K562 (cell line): ENCODE results near the gene WDR44. TPM values are rescaled to one million over a fixed set of nuclear protein-coding genes. Genes with fewer than 3 reads are reported as not detected.

ENCODE experiments used
- ATAC-seq: fragments of 200-7000 bp; cut with Tn5 transposase; 3 replicates; pipeline ENCODE4 v1.9.1; 2020; ENCODE audit warnings: moderate library complexity
- BruUV-seq: library from RNA; stranded (reverse); fragments of 400-500 nt; replicated peaks from 2 replicates; lab custom pipeline; 2021; lab: Mats Ljungman, UMichigan
- CTCF ChIA-PET: fragments of 300-600 bp; formaldehyde crosslinking; extraction: SDS; loops from one replicate; lab custom pipeline; 2021; ENCODE audit warnings: low intra/inter-chr PET ratio; lab: Yijun Ruan, JAX
- POLR2A ChIA-PET: fragments of 300-600, 350-650 bp; sonication (Branson Sonifier 250); formaldehyde crosslinking; extraction: SDS; loops from one replicate; lab custom pipeline; 2021; ENCODE audit warnings: antibody characterized with exemption, inconsistent platforms; lab: Yijun Ruan, JAX
- DNase-seq, 4 experiments: peaks; one replicate each; pipeline versions ENCODE4 v3.0.0 to v3.0.0-alpha.2; 2011 to 2018; ENCODE audit warnings: low spot score in 3 of 4, mixed read lengths in 3 of 4; ENCODE audit errors: extremely low read depth in 1 of 4
- FAIRE-seq: peaks from 2 replicates; lab custom pipeline; 2011; peaks lifted over from hg19 to GRCh38; lab: Jason Lieb, UNC
- H2AFZ ChIP-seq: 2 replicates; pipeline ENCODE4 v1.6.0; 2011; ENCODE audit warnings: low read depth, low read length, control low read depth, inconsistent platforms
- H3K27ac ChIP-seq: fragments of 200-600 bp; 3 replicates; pipeline ENCODE4 v1.8.0; 2011; ENCODE audit warnings: low read depth, mild to moderate bottlenecking, control low read depth, inconsistent platforms, low read length, moderate library complexity, mixed read lengths; ENCODE audit errors: extremely low read depth
- H3K27me3 ChIP-seq, 2 experiments: fragments of 300-600 bp in 1 of 2; 2 replicates in 1 of 2; 3 replicates in 1 of 2; pipeline versions ENCODE4 v1.6.0 to v1.8.0; 2011; ENCODE audit warnings: inconsistent platforms in 2 of 2, low read length in 2 of 2, mild to moderate bottlenecking in 1 of 2, mixed read lengths in 1 of 2, moderate library complexity in 1 of 2; ENCODE audit not compliant: control insufficient read depth in 2 of 2, insufficient read depth in 2 of 2
- H3K36me3 ChIP-seq: fragments of 300-600 bp; 3 replicates; pipeline ENCODE4 v1.8.0; 2011; ENCODE audit warnings: mild to moderate bottlenecking, low read length, inconsistent platforms; ENCODE audit not compliant: control insufficient read depth, insufficient read depth
- H3K4me1 ChIP-seq, 2 experiments: fragments of 200-600 bp in 1 of 2; replicated peaks in 1 of 2; 2 replicates in 1 of 2; 3 replicates in 1 of 2; pipeline versions ENCODE4 v1.5.1 to v1.8.0; 2011; ENCODE audit warnings: inconsistent platforms in 2 of 2, low read length in 2 of 2, mild to moderate bottlenecking in 1 of 2, mixed read lengths in 1 of 2, moderate library complexity in 1 of 2; ENCODE audit not compliant: control insufficient read depth in 2 of 2, insufficient read depth in 2 of 2
- H3K4me2 ChIP-seq: 2 replicates; pipeline ENCODE4 v1.6.1; 2011; ENCODE audit warnings: low read length, control low read depth, inconsistent platforms, mixed read lengths; ENCODE audit not compliant: insufficient read depth
- H3K4me3 ChIP-seq: fragments of 200-600 bp; sonication (generic), shearing (Covaris generic); 2 replicates; pipeline ENCODE4 v1.5.1; 2016; ENCODE audit warnings: control low read depth, inconsistent platforms
- H3K79me2 ChIP-seq: fragments of 200-600 bp; 3 replicates; pipeline ENCODE4 v1.8.0; 2011; ENCODE audit warnings: low read length, inconsistent platforms; ENCODE audit not compliant: control insufficient read depth, insufficient read depth
- H3K9ac ChIP-seq, 2 experiments: 2 replicates each; pipeline versions ENCODE4 v1.6.0 to v1.6.1; 2011; ENCODE audit warnings: low read depth in 2 of 2, low read length in 2 of 2, control low read depth in 1 of 2, inconsistent platforms in 1 of 2, mild to moderate bottlenecking in 1 of 2, mixed read lengths in 1 of 2; ENCODE audit not compliant: insufficient read depth in 1 of 2
- H3K9me1 ChIP-seq: one replicate; pipeline ENCODE4 v1.6.0; 2011; ENCODE audit warnings: inconsistent platforms, mild to moderate bottlenecking, low read length, moderate library complexity; ENCODE audit not compliant: control insufficient read depth, insufficient read depth
- H3K9me3 ChIP-seq: replicated peaks from 2 replicates; pipeline ENCODE4 v1.5.1; 2011; ENCODE audit warnings: low read depth, low read length, inconsistent platforms; ENCODE audit not compliant: control insufficient read depth, insufficient read depth
- H4K20me1 ChIP-seq: replicated peaks from 2 replicates; pipeline ENCODE4 v1.6.1; 2011; ENCODE audit warnings: low read length, inconsistent platforms, mixed read lengths; ENCODE audit not compliant: control insufficient read depth, insufficient read depth
- ATF1 ChIP-seq, 2 experiments: fragments of 450-650 bp in 1 of 2; IDR thresholded peaks; 2 replicates each; pipeline ENCODE4 v1.6.1; 2016; ENCODE audit warnings: missing compliant biosample characterization in 1 of 2, missing genetic modification characterization in 1 of 2
- CHD2 ChIP-seq: IDR thresholded peaks from 2 replicates; pipeline ENCODE4 v1.6.1; 2011; ENCODE audit warnings: low read depth, low read length
- EWSR1 ChIP-seq: fragments of 450-650 bp; IDR thresholded peaks from 2 replicates; pipeline ENCODE4 v1.6.1; 2018; ENCODE audit warnings: borderline replicate concordance, mild to moderate bottlenecking, low read depth, moderate library complexity; ENCODE audit not compliant: partially characterized antibody
- FOXJ2 ChIP-seq: fragments of 200-800 bp; sonication (Bioruptor generic); IDR thresholded peaks from 2 replicates; pipeline ENCODE4 v1.6.1; 2016; ENCODE audit warnings: missing genetic modification characterization, missing compliant biosample characterization
- HNRNPL ChIP-seq: fragments of 200-400 bp; formaldehyde crosslinking; IDR thresholded peaks from 2 replicates; pipeline ENCODE4 v1.6.1; 2017; ENCODE audit warnings: low read depth, mild to moderate bottlenecking, low read length
- JUND ChIP-seq, 2 experiments: IDR thresholded peaks; 2 replicates in 1 of 2; 3 replicates in 1 of 2; pipeline ENCODE4 v1.6.1; 2011; ENCODE audit warnings: borderline replicate concordance in 2 of 2, low read depth in 2 of 2, low read length in 2 of 2, improper control_type of control experiment in 1 of 2, missing biosample characterization in 1 of 2, missing genetic modification characterization in 1 of 2, missing genetic modification reagents in 1 of 2
- KDM5B ChIP-seq: fragments of 200-600 bp; sonication (generic); IDR thresholded peaks from 2 replicates; pipeline ENCODE4 v1.6.1; 2012; ENCODE audit warnings: low read depth, mild to moderate bottlenecking, moderate library complexity, low read length, control low read depth, inconsistent platforms; ENCODE audit not compliant: insufficient replicate concordance
- LCOR ChIP-seq: sonication (generic); formaldehyde crosslinking; IDR thresholded peaks from 2 replicates; pipeline ENCODE4 v1.8.0; 2022; ENCODE audit warnings: mild to moderate bottlenecking, missing genetic modification reagents
- MCM3 ChIP-seq: fragments of 450-650 bp; IDR thresholded peaks from 2 replicates; pipeline ENCODE4 v1.6.1; 2016
- MIER1 ChIP-seq: fragments of 450-650 bp; IDR thresholded peaks from 2 replicates; pipeline ENCODE4 v1.6.1; 2016; ENCODE audit warnings: antibody characterized with exemption, mild to moderate bottlenecking, low read depth
- POLR2G ChIP-seq: fragments of 200-400 bp; formaldehyde crosslinking; IDR thresholded peaks from 2 replicates; pipeline ENCODE4 v1.6.1; 2017; ENCODE audit warnings: low read depth, mild to moderate bottlenecking, antibody characterized with exemption, low read length, moderate library complexity
- SMAD4 ChIP-seq: fragments of 250-450 bp; sonication (Bioruptor Pico); conservative IDR thresholded peaks from 2 replicates; pipeline ENCODE4 v1.8.0; 2021; ENCODE audit warnings: inconsistent platforms, mild to moderate bottlenecking, moderate library complexity
- TEAD1 ChIP-seq, 2 experiments: fragments of 450-650 bp in 1 of 2; sonication (generic) in 1 of 2; formaldehyde crosslinking; IDR thresholded peaks; 2 replicates each; pipeline versions ENCODE4 v1.4.0 to v1.8.0; 2020 to 2022; ENCODE audit warnings: mild to moderate bottlenecking in 2 of 2, missing genetic modification reagents in 1 of 2
- YY1 ChIP-seq, 3 experiments: IDR thresholded peaks; 2 replicates each; pipeline ENCODE4 v1.6.1; 2011; ENCODE audit warnings: low read length in 2 of 3, mild to moderate bottlenecking in 2 of 3, moderate library complexity in 2 of 3, borderline replicate concordance in 1 of 3, control low read depth in 1 of 3, low read depth in 1 of 3; ENCODE audit not compliant: insufficient read depth in 3 of 3, insufficient replicate concordance in 2 of 3, control insufficient read depth in 1 of 3, insufficient read length in 1 of 3; ENCODE audit errors: extremely low read depth in 1 of 3
- ZNF282 ChIP-seq: sonication (generic); formaldehyde crosslinking; IDR thresholded peaks from 2 replicates; pipeline ENCODE4 v1.8.1; 2023; ENCODE audit warnings: missing genetic modification reagents
- ZNF699 ChIP-seq: fragments of 250-450 bp; sonication (Bioruptor Pico); IDR thresholded peaks from 2 replicates; pipeline ENCODE4 v1.8.0; 2021; ENCODE audit warnings: mild to moderate bottlenecking, moderate library complexity; ENCODE audit not compliant: insufficient replicate concordance
- WGBS: fragments of 100-300 bp; shearing (Covaris generic); methylation state at CpG from one replicate; pipeline ENCODE4 v1.1.6; 2016; ENCODE audit warnings: low coverage, mixed read lengths; ENCODE audit not compliant: insufficient coverage; ENCODE audit errors: missing lambda C conversion rate; 5-methylcytosine and 5-hydroxymethylcytosine counted together
- in situ Hi-C: fragments of 300-500 bp; cut with MboI; formaldehyde crosslinking; loops from 4 replicates; pipeline ENCODE4 v1.15.0; 2018; ENCODE audit warnings: inconsistent platforms, mixed read lengths
- intact Hi-C: fragments of 100-400 bp; cut with micrococcal nuclease; formaldehyde crosslinking; loops from 2 replicates; pipeline ENCODE4 v1.14.2; 2022
- polyA plus RNA-seq, 8 experiments: library from polyadenylated mRNA; depleted of rRNA in 4 of 8; stranded (reverse) in 5 of 8; unstranded in 3 of 8; fragments of >200 nt; fragmentation: Nextera tagmentation in 2 of 8; fragmentation: Illumina TruSeq in 1 of 8; extraction: Ambion mirVana in 2 of 8; extraction: Trizol in 1 of 8; gene quantifications; 2 replicates each; pipeline versions ENCODE4 v1.2.1 to v1.2.3, GENCODE V29; 2011 to 2014; ENCODE audit warnings: inconsistent platforms in 1 of 8, missing spikeins in 1 of 8
- total RNA-seq, 7 experiments: library from RNA; depleted of rRNA in 6 of 7; stranded (reverse); fragments of >200 nt in 6 of 7; fragmentation: Illumina TruSeq in 2 of 7; extraction: Trizol in 2 of 7; gene quantifications; 2 replicates each; pipeline versions ENCODE4 v1.2.1 to v1.2.3, GENCODE V29; 2011 to 2021; ENCODE audit warnings: low replicate concordance in 1 of 7
- TF ChIP-seq, protein P1 (sequence below): sonication (generic); formaldehyde crosslinking; IDR thresholded peaks from 2 replicates; pipeline ENCODE4 v1.8.1; 2023; ENCODE audit warnings: mild to moderate bottlenecking, missing genetic modification reagents
- TF ChIP-seq, protein P2 (sequence below): fragments of 450-650 bp; formaldehyde crosslinking; IDR thresholded peaks from 2 replicates; pipeline ENCODE4 v1.4.0; 2022; ENCODE audit warnings: missing genetic modification characterization

Gene WDR44
- total and polyA plus RNA-seq, 9 of the 15 experiments (the other 6 are each of a cell fraction or from before 2014, with no cell fraction given), result 5.6 to 20.0 (median 14.6) TPM

DNA sequence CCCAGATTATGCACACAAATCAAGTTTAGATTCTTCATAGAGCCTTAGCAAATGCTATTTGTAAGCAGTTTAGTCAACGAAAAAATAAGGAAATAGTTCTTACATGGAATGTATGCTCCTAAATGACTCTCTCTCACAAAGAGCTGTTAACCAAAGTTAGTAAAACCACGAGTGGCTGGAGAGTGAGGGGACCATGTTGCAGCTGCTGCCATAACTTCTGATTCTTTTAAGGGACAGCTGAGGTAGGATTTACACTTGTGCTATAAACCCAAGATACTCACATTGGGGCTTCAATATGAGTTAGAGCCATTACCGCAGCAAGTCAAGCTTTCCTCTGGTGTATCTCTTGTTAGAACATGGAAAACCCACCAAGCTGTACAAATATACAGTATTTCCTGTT lies 152.4 kb downstream of the WDR44 start:
- Histone ChIP-seq H4K20me1 (no peaks in the 10 kb centered on the region; the same call in 1 of the 2 replicates), H3K4me3 (no peak overlapping the region), H3K9ac (peak overlapping the region in 1 of 2 experiments; percentile 13; a peak in 1 of 4 replicates), H2AFZ (no peak overlapping the region), H3K4me2 (peak overlapping the region; percentile 85; the same call in 1 of the 2 replicates), H3K27me3 (no peaks in the 10 kb centered on the region), H3K27ac (peak overlapping the region; percentile 43; the same call in 2 of the 3 replicates), H3K36me3 (peaks cover 26% of the 10 kb centered on the region; the same call in 2 of the 3 replicates), H3K9me1 (no peaks in the 10 kb centered on the region)
- intact Hi-C loops, result loop anchor here (5.0 kb wide), 1 partner anchor 64 kb away; no protein-coding TSS in a partner anchor
- CTCF ChIA-PET, result no interaction called here
- WGBS, result 27% methylated on average over 3 of the region's 3 CpGs
- FAIRE-seq, result no peak
- TF ChIP-seq MIER1 (no peak), ATF1 (CRISPR knock-in tag; IDR thresholded peaks at IDR 0.05) (no peak), ATF1 (tag; IDR thresholded peaks at IDR 0.05) (no peak), LCOR (no peak), POLR2G (no peak), CHD2 (no peak), ZNF699 (no peak), ZNF282 (CRISPR knock-in tag) (no peak), HNRNPL (no peak), SMAD4 (no peak), MCM3 (no peak), TEAD1 (CRISPR knock-in tag; IDR thresholded peaks at IDR 0.05) (no peak), FOXJ2 (tag) (no peak), JUND (IDR thresholded peaks at IDR 0.05; ENCODE audit: borderline replicate concordance, low read depth, low read length) (no peak), JUND (tag; IDR thresholded peaks at IDR 0.05; ENCODE audit: borderline replicate concordance, low read depth, low read length) (no peak), YY1 (IDR thresholded peaks at IDR 0.05; ENCODE audit: borderline replicate concordance in 1 of 3, control insufficient read depth in 1 of 3, extremely low read depth in 1 of 3, insufficient read depth in 3 of 3, insufficient read length in 1 of 3, insufficient replicate concordance in 2 of 3, low read depth in 1 of 3, low read length in 2 of 3) (no peak), EWSR1 (no peak), KDM5B (no peak)
- TF ChIP-seq, protein P1, sequence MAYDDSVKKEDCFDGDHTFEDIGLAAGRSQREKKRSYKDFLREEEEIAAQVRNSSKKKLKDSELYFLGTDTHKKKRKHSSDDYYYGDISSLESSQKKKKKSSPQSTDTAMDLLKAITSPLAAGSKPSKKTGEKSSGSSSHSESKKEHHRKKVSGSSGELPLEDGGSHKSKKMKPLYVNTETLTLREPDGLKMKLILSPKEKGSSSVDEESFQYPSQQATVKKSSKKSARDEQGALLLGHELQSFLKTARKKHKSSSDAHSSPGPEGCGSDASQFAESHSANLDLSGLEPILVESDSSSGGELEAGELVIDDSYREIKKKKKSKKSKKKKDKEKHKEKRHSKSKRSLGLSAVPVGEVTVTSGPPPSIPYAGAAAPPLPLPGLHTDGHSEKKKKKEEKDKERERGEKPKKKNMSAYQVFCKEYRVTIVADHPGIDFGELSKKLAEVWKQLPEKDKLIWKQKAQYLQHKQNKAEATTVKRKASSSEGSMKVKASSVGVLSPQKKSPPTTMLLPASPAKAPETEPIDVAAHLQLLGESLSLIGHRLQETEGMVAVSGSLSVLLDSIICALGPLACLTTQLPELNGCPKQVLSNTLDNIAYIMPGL, result no peak
- TF ChIP-seq, protein P2, sequence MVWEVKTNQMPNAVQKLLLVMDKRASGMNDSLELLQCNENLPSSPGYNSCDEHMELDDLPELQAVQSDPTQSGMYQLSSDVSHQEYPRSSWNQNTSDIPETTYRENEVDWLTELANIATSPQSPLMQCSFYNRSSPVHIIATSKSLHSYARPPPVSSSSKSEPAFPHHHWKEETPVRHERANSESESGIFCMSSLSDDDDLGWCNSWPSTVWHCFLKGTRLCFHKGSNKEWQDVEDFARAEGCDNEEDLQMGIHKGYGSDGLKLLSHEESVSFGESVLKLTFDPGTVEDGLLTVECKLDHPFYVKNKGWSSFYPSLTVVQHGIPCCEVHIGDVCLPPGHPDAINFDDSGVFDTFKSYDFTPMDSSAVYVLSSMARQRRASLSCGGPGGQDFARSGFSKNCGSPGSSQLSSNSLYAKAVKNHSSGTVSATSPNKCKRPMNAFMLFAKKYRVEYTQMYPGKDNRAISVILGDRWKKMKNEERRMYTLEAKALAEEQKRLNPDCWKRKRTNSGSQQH (CRISPR knock-in tag), result no peak
- TF ChIP-seq, all 486 proteins: peak for 0
- ATAC-seq, result no peak
- DNase-seq, result no peak
- POLR2A ChIA-PET, result interaction anchor here (1.2 to 1.6 kb wide), 3 partner anchors 30 to 102 kb away, joined by 3 read pairs; no protein-coding TSS in a partner anchor
- no TSS peak for BruUV-seq
- in situ Hi-C loops, result no loop called here
- peaks cover 72% of the 10 kb centered on the region for H3K79me2 ChIP-seq
- H3K9me3 ChIP-seq, result no peaks in the 10 kb centered on the region
- peaks cover 27 to 49% of the 10 kb centered on the region in 2 experiments for H3K4me1 ChIP-seq
